Testis (tissue), 2 donors: ENCODE data around the gene MAEA.

Experiments used
- POLR2A ChIP-seq: fragments of 450-650 bp; IDR thresholded peaks from one replicate; pipeline ENCODE4 v1.6.1; 2017; ENCODE audit warnings: antibody characterized with exemption, mild to moderate bottlenecking, moderate library complexity
- TF ChIP-seq, protein P1 (sequence below), 3 experiments: fragments of 450-650 bp in 2 of 3; fragments of 200-600 bp in 1 of 3; sonication (generic) in 1 of 3; IDR thresholded peaks; one replicate each; pipeline ENCODE4 v1.5.1; 2016 to 2019; ENCODE audit warnings: antibody characterized with exemption in 3 of 3, mild to moderate bottlenecking in 2 of 3, moderate library complexity in 1 of 3

DNA sequence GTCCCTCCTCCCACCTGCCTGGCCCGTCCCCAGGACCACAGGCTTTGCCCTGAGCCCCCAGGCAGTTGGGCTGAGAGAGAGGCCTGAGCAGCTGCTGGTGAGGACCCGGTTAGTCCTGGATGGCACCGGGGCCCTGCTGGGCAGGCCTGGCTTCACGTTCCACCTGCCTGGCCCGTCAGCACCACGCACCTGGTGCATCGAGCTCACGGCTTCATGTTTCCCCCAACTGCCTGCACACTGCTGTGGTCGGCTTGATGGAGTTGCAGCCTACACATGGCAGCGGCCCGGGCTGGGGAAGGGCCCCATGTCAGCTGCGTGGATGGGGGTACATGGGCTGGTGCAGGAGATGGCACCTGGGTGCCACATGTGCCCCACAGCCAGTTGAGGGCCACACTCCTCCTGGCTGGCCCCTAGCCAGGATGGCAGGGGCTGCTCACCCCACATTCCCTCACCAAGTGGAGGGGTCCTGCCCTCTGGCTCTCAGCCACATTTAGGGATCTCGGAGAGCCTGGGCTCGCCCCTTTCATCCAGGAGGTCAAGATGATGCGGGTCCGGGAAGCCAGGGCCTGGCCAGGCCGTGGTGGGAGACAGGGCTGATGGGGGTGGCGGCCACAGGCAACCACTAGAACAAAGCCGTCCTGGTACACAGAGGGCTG is 88.0 kb downstream of the MAEA start:
- no peak for TF ChIP-seq POLR2A
- TF ChIP-seq, protein P1, sequence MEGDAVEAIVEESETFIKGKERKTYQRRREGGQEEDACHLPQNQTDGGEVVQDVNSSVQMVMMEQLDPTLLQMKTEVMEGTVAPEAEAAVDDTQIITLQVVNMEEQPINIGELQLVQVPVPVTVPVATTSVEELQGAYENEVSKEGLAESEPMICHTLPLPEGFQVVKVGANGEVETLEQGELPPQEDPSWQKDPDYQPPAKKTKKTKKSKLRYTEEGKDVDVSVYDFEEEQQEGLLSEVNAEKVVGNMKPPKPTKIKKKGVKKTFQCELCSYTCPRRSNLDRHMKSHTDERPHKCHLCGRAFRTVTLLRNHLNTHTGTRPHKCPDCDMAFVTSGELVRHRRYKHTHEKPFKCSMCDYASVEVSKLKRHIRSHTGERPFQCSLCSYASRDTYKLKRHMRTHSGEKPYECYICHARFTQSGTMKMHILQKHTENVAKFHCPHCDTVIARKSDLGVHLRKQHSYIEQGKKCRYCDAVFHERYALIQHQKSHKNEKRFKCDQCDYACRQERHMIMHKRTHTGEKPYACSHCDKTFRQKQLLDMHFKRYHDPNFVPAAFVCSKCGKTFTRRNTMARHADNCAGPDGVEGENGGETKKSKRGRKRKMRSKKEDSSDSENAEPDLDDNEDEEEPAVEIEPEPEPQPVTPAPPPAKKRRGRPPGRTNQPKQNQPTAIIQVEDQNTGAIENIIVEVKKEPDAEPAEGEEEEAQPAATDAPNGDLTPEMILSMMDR (IDR thresholded peaks at IDR 0.05): no peak
